Lung microvascular endothelial cell (primary cell): ENCODE measurements around the gene HDGFL2. TPM values are rescaled to one million over a fixed set of nuclear protein-coding genes. Genes with fewer than 3 reads are reported as not detected.

Experiments
- DNase-seq, 2 donors: peaks; one replicate each; pipeline versions ENCODE4 v3.0.0 to v3.0.0-alpha.2; 2010; ENCODE audit warnings: low read depth in 2 of 2
- total RNA-seq: library from RNA; depleted of rRNA; stranded (reverse); fragments of >200 nt; gene quantifications from 2 replicates; pipeline ENCODE4 v1.2.1, GENCODE V29; 2014

Gene HDGFL2
- 38.5 and 39.0 TPM in 2 replicates for total RNA-seq

DNA sequence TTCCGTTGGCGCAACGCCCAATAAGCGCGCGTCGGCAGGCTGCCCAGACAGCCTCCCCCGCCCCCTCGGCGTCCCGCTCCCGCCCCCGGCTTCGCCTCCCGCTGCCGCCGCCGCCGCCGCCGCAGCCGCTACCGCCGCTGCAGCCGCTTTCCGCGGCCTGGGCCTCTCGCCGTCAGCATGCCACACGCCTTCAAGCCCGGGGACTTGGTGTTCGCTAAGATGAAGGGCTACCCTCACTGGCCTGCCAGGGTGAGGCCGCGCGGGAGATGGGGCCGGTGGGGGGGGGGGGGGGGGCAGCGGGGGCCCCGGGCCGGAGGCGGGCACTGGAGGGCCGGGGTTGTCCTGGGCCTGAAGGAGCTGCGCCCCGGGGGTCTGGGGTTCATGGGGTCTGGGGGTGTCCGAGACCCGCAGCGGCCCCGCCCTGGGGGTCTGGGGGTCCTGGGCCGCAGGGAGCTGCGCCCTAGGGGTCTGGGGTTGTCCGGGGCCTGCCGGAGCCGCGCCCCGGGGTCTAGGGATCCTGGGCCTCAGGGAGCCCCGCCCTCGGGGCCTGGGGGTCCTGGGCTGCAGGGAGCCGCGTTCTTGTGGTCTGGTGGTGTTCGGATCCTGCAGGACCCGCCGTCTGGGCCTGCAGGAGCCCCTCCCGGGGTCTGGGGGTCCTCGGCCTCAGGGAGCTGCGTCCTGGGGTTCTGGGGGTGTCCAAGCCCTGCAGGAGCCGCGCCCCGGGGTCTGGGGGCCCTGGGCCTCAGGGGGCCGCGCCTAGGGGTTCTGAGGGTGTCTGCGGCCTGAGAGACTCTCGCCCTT, at the start of gene HDGFL2:
Gene HDGFL2, plus strand, starts transcription at position 124 of the 801 bp plus-strand sequence. Its CDS starts 54 bp downstream, at position 178.
- DNase-seq, result no peak

DNA sequence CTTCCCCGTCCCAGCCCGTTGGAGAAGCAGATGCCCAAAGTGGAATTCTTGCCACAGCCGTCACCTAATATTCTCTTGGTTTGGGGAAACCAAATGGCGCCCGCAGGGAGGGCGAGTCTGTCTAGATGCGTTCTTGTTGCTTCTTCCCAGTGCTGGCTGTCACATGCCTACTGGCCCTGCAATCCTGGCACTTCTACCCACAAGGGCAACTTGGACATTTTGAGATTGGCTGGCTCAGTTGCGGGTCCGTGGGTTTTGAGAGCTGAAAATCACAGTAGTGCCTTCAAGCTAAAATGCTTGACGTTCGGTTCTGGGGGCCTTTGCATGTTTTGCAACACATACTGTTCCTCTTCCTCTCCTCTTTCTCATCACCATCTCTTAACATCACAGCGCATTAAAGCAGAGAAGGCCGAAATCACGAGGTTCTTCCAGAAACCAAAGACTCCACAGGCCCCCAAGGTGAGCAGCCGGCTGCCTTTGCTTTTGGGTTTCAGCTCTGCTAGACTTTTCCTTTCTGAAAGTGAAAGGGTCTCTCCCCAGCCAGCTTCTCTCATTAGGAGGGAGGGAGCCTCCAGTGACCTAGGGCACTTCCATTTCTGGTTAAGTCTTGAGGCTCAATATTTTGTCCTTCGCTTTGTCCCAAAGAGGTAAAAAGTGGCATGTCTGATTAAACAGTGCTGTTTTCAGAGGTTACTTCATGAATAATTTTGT, 48.5 kb upstream of the HDGFL2 start:
- no peak for DNase-seq

DNA sequence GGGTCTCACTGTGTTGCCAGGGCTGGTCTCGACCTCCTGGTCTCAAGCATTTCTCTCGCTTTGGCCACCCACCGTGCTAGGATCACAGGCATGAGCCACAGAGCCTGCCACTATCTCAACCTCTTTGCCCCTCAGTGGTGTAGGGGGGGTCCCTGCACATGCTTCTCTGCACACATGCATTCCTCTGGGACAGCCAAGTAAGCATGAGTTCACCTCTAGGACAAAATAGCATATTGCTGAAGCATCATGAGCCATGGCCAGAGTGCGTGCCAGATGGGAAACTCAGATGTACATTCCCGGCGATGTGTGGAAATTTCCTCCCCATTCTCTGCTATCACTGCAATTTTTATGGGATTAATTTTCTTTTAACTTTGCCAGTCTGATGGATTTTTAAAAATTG, 46.6 kb upstream of the HDGFL2 start:
- peak in 1 of 2 donors; percentile 22 for DNase-seq

DNA sequence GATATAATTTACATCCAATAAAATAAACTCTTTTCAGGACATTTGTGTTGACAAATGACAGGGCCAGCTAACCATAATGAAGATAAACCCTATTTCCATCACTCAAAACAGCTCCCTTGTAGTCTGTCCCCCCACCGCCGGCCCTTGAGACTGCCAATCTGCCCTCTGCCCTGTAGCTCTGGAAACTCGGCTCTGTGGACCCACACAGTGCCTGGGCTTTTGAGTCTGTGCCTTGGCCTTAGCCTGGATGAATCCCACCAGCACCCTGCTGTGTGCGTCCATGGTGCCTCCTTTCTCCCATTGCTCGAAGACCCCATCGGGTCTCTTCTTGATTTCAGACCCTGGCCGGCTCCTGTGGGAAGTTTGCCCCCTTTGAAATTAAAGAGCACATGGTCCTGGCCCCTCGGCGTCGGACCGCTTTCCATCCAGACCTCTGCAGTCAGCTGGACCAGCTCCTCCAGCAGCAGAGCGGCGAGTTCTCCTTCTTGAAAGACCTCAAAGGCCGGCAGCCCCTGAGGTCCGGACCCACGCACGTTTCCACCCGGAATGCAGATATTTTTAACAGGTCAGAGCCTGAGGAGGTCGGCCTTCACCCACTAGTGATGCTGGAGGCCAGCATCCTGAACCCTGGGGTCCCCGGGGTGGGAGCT, 43.6 kb upstream of the HDGFL2 start:
- no peak for DNase-seq

DNA sequence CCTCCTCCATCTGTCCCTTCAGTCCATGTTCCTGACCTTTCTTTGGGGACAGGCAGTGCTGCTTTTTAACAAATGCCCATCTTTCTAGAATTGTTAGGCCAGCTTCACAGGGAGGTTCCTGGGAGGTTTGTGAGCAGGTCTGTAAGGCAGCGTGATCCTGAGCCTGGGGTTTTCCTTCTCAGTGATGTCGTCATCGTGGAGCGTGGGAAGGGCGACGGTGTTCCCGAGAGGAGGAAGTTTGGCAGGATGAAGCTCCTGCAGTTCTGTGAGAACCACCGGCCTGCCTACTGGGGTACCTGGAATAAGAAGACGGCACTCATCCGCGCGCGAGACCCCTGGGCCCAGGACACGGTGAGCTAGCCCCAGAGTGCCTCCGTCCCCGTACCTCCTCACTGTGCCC, 42.8 kb upstream of the HDGFL2 start:
- DNase-seq, result no peak

DNA sequence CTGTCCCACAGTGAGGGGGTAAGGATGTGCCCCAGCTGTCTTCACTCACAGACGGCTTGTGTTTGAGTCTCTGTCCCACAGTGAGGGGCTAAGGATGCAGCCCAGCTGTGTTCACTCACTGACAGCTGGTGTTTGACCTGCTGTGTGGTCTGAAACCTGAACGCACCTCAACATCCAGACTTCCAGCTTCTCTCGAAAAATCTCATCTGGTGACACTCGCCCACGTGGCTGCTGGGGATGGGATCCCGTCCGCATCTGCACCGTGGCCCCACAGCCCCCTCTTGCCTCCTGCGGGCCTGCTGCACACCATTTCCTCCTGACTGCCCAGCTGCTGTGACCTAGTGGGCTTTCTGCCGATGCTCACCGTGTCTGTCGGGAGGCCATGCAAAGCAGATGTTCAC, 42.3 kb upstream of the HDGFL2 start:
- no peak for DNase-seq

DNA sequence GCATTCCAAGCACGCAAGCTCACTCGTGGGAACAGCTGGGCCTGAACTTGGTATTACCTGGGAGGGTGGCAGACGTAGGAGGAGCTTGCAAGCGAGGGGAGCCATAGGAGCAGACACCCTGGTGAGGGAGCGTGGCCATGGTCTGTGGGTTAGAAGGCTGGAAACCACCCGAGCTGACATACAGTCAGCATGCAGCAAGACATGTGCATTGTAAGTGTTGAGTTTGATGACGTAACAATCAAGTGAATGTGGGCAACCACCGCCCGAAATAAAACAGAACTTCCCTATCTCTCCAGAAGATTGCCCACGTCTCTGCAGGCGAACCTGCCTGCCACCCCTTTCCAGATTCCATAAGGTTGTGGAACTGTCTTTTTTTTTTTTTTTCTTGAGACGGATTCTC, 41.3 kb upstream of the HDGFL2 start:
- DNase-seq, result no peak

DNA sequence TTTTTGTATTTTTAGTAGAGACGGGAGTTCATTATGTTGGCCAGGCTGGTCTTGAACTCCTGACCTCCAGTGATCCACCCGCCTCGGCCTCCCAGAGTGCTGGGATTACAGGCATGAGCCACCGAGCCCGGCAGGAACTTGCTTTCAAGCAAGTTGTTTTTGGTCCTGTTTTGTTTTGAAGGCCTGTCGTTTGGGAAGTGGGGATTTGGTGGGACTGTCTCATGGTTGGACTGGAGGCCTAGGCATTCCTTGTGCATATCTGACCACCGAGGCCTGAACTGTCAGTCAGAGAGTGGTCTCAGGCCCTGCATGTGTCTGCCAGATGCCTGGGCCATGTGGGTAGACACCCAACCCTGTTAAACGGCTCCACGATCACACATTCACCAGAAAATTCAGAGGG, 40.8 kb upstream of the HDGFL2 start:
- no peak for DNase-seq

DNA sequence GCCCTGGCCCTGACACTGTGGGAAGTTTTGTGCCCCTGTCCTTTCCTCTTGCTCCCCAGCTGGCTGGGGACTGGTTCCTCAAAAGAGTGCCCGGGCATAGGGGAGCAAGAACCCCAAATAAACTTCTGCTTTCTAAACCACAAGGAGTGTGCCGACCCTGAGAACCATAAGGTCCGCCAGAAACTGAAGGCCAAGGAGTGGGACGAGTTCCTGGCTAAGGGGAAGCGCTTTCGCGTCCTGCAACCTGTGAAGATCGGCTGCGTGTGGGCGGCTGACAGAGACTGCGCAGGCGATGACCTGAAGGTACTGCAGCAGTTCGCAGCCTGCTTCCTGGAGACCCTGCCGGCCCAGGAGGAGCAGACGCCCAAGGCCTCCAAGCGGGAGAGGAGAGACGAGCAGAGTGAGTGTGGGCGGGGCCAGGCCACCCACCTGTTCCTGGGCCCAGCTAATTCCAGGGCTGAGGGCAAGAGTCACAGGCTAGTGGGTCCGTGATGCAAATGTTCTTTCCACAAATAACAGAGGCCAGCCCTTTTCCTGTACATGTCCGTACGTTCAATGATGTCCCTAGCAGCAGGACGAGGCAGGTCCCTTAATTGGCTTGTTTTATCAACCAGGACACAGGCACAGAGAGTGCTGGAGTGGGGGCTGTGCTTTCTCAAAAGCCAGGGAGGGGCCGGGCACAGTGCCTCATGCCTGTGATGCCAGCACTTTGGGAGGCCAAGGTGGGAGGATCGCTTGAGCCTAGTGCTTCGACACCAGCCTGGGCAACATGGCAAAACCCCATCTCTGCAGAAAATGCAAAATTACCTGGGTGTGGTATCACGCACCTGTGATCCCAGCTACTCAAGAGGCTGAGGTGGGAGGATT, 40.1 kb upstream of the HDGFL2 start:
- no peak for DNase-seq

DNA sequence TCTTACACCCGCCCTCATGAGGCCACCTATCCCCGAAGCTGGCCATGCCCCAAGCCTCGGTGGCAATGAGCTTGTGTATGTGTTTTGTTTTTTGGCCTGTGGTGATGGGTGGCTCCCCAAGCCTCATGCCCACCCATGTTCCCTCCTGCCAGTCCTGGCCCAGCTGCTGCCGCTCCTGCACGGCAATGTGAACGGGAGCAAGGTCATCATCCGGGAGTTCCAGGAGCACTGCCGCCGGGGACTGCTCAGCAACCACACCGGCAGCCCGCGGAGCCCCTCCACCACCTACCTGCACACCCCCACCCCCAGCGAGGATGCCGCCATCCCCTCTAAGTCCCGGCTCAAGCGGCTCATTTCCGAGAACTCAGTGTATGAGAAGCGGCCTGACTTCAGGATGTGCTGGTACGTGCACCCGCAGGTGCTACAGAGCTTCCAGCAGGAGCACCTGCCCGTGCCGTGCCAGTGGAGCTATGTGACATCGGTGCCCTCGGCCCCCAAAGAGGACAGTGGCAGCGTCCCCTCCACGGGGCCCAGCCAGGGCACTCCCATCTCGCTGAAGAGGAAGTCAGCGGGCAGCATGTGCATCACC, 39.1 kb upstream of the HDGFL2 start:
- DNase-seq, result no peak

DNA sequence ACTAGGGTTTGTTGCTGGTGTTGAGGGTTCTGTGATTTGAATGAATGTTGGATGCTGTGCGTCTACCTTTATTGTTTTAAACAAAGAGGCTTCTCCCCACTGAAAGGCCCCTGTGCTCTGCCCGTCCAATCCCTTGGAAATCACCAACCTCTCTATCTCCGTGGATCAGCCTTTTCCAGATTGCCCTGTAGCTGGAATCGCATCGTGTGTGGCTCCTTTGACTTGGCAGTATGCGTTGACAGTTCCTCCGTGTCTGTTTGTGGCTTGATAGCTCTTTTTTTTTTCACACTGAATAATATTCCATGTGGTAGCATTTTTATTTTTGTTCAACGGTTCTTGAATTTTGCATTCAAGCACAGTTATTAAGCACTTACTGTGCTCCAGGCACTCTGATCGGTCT, 37.7 kb upstream of the HDGFL2 start:
- DNase-seq, result no peak

DNA sequence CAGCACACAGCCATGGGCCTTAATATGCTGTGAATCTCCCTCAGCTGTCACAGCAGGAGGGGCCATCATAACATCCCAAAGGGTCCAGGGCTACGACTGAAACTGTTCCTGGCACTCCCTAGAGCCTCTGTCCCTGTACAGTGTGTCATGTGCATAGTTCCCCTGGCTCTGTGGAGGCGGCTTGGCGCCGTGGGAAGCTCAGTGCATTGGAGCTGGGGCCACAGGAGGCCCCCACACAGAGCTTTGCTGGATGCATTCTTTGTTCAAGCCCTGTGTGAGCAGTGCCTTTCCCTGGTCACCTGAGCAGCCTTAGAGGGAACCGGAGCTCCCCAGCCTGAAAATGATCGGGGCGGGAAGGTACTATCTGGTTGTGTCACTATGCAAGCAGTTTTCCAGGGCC, 35.9 kb upstream of the HDGFL2 start:
- no peak for DNase-seq

DNA sequence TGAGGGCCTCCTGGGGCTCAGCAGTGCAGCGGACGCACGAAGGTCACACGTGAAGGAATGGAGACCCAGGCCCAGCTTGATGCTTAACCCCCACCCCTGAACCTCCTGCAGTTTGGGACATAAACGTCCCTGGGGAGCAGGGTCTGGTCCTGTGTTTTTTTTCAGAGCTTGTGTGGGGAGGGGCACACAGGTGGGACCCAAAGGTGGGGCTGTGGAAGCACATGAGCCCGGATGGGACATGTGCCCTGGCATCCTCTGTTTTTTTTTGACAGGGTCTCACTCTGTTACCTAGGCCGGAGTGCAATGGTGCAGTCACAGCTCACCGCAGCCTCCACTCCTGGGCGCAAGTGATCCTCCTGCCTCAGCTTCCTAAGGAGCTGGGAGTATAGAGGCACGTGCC, 35.0 kb upstream of the HDGFL2 start:
- DNase-seq, result no peak

DNA sequence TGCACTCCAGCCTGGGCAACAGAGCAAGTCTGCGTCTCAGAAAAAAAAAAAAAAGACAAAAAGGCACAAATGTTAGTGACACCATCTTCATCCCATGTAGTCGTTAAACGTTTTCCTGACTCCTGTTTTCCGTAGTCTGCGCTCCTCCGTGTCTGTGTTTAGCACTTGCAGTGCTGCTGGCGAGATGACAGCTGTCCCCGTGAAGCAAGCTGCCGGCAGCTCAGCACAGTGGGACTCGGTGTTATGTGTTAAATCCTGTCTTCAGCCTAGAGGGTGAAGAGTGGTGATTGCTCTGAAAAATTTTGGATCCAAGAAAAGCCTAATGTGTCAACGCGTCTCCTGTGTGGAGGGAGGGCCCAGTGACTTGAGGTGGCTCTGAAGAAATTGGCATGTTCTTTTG, 32.9 kb upstream of the HDGFL2 start:
- no peak for DNase-seq

DNA sequence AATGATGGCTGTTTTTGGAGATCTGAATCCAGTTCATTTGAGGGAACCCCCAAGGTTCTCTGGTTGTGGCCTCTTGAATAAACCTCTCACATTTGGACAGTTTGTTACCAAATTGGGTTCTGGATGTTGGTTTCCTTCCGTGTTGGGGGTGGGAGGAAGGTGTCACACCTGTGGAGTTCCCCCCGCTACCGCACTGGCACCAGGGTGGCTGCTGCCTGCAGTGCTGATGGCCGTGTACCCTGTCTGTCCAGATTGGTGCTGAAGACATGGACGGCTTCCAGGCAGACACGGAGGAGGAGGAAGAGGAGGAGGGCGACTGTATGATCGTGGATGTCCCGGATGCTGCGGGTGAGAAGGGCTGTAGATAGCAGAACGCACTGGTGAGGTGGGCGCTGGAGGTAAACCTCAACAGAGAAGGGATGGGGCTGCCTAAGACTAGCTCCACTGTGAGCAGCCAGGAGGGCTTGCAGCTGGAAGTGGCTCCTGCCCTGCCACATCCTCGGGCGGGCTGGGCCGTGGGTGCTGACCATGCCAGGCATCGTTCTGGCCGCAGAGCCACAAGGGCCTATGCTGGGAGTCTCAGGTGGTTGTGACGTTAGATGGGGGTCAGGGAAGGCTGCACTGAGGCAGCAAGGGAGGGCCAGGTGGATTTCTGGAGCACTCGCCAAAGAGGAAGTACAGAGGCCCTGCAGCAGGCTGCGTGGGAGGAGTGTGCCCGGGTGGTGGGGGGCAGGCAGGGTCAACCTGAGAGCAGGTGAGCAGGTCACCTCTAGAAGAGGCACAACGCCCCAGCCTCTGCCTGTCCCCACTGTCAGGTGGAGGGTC, 29.9 kb upstream of the HDGFL2 start:
- DNase-seq, result no peak

DNA sequence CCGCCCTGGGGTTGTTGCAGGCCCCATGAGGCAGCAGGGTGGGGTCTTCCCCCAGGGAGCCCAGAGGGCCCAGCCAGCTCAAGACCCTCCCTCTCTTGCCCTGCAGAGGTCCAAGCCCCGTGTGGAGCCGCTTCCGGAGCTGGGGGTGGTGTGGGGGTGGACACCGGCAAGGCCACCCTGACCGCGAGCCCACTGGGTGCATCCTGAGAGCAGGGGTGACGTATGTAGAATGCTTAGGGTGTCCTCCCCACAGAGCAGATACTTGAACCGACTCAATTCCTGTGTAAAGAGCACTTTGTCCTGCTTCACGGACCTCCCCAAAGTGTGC, 29.3 kb upstream of the HDGFL2 start:
- no peak for DNase-seq

DNA sequence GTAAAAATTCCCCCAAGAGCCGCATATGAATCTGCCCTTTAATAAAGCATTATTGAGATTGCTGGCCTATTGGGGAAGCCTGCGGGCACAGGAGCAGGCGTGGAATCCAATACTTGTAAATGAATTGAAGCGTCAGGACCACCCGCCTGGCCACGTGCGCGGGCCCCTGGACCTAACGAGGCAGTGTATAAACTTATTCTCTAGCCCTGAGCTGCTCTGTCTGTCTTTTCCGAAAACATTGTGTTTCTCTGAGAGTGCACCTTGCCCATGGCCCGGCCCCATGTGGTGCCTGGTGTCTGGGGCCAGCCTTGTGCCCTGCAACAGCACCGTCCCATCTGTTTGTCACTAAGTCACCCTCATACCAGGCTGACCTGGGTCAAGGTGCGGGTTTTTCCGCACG, 28.9 kb upstream of the HDGFL2 start:
- DNase-seq, result no peak

DNA sequence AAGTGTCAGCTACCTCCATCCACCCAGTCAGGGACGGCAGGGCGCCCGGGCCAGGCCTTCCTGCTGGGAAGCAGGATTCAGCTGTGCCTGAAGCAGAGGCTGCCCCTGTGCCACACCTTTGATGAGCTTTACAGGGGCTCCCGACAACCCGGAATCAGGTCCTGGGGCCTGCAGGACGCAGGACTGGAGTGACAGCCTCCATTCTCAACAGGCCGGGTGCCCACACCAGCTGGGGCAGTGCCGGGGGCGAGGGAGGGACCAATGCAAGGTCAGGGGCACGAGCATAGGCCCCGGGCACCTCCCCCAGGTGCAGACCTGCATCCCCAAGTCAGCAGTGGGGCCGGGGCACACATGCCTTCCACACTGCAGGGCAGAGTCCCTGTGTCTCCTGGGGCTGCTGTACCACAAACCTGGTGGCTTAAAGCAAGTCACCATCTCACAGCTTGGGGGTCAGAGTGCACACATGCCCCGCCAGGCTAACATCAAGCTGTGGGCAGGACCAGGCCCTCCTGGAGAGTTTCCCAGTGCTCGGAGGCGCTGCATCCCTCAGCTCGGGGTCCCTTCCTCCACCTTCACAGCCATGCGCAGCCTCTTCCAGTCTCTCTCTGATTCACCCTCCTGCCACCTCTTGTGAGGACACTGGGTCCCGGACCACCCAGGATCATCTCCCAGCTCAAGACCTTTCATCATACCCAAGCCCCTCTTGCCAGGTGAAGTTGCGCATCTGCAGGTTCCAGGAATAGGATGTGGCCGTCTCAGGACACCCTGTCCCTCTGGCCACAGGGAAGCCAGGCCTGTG, 27.9 kb upstream of the HDGFL2 start:
- no peak for DNase-seq
